GM19455 (cell line): ENCODE data around the gene LRP10.

Source experiments
- ATAC-seq: cut with Tn5 transposase; IDR thresholded peaks from one replicate; pipeline ENCODE4 v1.9.1; 2021; ENCODE audit not compliant: unreplicated experiment

Gene LRP10

DNA sequence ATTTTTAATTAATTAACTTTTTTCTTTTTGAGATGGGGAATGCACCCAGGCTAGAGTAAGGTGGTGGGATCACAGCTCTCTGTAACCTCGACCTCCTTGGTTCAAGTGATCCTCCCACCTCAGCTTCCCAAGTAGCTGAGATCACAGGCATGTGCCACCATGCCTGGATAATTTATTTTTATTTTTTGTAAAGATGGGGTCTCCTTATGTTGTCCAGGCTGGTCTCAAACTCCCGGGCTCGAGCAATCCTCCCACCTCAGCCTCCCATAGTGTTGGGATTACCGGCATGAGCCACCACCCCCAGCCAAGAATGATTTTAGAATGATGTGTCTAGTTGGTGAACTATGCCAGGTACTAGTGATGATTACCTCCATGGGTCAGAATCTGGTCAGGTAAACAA, 6.6 kb upstream of the LRP10 start:
- no peak for ATAC-seq

DNA sequence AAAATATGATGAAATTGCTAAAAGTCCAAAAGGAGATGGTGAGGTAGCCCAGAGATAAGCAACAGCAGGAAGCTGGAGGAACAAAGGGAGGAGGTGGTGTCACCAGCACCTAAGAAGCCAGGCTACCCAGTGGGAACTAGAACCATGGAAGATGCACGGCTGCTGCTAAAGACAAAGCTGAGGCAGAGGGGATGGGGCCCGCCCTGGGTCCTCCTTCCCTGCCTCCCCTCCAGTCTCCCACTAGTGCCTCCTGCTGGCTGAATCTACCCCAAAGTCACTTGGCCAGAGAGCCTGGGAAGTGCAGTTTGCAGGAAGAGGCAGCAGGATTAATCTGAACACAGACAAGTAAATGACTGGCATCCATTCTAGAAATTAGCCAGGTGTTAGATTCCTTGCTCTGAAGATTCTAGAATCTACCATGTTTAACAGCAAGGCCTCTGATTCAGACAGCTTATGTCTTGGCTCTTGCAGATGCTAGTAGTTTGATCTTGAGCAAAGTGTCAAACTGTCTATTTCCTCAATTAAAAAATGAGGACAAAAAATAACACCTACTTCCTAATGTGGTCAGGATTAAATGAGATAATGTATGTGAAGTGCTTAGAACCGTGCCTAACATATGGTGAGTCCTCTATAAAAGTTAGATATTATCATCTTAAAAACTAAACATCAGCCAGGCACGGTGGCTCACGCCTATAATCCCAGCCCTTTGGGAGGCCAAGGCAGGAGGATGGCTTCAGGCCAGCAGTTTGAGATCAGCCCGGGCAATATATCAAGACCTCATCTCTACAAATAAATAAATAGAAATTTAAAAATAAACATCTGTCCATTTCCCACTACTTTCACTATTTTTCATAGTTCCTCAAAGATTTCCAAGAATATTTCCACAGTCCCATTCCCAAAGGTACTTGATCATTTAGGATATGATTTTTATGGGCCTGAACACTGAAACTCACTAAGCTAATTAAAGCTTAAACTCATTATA, 5.8 kb upstream of the LRP10 start:
- no peak for ATAC-seq

DNA sequence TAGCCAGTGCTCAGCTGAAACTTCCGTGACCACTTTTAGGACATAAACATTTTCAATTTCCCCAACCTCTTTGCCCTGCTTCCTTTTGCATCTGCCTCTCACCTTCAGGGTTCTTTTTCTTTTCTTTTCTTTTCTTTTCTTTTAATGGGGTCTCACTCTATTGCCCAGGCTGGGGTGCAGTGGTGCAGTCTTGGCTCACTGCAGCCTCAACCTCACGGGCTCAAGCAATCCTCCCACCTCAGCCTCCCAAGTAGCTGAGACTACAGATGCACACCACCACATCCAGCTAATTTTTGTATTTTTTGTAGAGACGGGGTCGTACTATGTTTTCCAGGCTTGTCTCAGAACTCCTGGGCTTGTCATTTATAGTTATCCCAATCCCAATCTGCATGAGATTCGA, 4.7 kb upstream of the LRP10 start:
- no peak for ATAC-seq

DNA sequence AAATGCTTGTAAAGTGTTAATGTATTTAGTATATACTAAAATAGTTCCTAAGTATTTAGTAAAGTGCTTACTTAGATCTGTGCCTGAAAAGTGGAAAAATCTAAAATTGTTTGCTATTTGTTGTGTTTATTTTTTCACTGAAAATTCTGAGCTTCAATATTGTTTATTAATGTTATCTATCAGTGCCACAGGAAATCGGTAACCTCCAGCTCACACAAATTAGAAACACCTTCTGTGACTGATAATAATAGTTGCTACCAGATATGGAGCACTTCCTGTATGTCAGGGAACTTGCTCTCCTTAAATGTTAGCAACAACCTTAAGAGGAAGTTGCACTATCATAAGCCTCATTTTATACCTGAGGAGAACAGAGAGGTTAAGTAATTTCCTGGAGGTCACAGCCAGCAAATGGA, 723 bp upstream of the LRP10 start:
- ATAC-seq: peak; percentile 37

DNA sequence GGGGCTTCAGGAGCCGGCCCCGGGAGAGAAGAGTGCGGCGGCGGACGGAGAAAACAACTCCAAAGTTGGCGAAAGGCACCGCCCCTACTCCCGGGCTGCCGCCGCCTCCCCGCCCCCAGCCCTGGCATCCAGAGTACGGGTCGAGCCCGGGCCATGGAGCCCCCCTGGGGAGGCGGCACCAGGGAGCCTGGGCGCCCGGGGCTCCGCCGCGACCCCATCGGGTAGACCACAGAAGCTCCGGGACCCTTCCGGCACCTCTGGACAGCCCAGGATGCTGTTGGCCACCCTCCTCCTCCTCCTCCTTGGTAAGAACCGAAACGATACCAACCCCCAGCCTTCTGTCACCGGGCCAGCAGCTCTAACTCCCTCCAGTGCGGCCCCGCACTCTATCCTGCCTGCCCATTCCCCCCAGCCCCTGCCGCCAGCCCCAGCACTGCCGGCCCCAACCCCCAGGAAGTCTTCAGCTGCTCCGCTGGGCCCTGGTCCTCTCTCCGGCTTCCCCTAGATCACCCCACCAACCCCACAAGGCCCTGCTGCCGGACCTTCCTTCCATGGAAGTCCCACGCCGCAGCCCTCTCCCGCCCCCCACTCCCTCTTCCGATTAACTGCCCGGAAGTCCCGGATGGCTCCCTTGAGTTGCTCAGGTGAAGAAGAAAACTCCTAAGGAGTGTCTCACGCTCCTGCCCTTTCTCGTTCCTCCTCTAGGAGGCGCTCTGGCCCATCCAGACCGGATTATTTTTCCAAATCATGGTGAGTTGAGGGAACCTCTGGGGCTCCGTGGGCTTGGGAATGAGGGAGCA, 693 bp downstream of the LRP10 start:
- peak; percentile 19 for ATAC-seq

DNA sequence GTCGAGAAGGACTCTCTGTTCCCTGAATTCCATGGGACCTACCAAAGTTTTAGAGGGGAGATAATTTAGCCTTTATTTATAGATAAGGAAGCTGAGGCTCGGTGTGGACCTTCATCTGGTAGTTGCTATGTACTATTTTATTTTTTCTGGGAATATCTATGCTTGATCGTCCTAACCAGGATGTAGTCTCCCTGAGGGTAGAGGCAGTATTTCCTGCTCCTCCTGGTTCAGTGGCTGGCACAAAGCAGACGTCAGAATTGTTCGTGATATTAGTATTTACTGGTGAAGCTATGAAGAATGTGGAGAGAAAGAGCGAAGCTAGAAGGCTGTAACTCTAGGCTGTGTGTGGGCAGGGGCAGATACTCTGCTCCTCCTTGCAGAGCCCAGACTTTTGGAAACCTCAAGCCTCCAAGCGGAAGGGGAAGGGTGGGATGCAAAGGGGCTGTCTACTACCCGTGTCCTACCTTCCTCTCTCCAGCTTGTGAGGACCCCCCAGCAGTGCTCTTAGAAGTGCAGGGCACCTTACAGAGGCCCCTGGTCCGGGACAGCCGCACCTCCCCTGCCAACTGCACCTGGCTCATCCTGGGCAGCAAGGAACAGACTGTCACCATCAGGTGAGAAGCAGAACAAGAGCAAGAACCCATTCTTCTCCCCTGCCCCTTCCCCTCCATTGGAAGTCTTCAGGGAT, 1.4 kb downstream of the LRP10 start:
- ATAC-seq: no peak

DNA sequence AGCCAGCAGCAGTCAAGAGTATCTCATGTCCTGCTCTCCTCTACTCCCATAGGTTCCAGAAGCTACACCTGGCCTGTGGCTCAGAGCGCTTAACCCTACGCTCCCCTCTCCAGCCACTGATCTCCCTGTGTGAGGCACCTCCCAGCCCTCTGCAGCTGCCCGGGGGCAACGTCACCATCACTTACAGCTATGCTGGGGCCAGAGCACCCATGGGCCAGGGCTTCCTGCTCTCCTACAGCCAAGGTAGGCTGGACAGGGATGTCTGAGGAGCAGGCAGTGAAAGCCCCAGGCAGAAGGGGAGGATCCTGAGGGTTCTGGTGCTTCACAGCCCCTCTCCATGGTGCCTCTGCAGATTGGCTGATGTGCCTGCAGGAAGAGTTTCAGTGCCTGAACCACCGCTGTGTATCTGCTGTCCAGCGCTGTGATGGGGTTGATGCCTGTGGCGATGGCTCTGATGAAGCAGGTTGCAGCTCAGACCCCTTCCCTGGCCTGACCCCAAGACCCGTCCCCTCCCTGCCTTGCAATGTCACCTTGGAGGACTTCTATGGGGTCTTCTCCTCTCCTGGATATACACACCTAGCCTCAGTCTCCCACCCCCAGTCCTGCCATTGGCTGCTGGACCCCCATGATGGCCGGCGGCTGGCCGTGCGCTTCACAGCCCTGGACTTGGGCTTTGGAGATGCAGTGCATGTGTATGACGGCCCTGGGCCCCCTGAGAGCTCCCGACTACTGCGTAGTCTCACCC, 3.6 kb downstream of the LRP10 start:
- no peak for ATAC-seq

DNA sequence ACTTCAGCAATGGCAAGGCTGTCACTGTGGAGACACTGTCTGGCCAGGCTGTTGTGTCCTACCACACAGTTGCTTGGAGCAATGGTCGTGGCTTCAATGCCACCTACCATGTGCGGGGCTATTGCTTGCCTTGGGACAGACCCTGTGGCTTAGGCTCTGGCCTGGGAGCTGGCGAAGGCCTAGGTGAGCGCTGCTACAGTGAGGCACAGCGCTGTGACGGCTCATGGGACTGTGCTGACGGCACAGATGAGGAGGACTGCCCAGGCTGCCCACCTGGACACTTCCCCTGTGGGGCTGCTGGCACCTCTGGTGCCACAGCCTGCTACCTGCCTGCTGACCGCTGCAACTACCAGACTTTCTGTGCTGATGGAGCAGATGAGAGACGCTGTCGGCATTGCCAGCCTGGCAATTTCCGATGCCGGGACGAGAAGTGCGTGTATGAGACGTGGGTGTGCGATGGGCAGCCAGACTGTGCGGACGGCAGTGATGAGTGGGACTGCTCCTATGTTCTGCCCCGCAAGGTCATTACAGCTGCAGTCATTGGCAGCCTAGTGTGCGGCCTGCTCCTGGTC, 4.3 kb downstream of the LRP10 start:
- ATAC-seq: no peak

DNA sequence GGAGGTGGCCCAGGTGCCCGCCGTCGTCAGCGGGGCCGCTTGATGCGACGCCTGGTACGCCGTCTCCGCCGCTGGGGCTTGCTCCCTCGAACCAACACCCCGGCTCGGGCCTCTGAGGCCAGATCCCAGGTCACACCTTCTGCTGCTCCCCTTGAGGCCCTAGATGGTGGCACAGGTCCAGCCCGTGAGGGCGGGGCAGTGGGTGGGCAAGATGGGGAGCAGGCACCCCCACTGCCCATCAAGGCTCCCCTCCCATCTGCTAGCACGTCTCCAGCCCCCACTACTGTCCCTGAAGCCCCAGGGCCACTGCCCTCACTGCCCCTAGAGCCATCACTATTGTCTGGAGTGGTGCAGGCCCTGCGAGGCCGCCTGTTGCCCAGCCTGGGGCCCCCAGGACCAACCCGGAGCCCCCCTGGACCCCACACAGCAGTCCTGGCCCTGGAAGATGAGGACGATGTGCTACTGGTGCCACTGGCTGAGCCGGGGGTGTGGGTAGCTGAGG, 5.5 kb downstream of the LRP10 start:
- no peak for ATAC-seq

DNA sequence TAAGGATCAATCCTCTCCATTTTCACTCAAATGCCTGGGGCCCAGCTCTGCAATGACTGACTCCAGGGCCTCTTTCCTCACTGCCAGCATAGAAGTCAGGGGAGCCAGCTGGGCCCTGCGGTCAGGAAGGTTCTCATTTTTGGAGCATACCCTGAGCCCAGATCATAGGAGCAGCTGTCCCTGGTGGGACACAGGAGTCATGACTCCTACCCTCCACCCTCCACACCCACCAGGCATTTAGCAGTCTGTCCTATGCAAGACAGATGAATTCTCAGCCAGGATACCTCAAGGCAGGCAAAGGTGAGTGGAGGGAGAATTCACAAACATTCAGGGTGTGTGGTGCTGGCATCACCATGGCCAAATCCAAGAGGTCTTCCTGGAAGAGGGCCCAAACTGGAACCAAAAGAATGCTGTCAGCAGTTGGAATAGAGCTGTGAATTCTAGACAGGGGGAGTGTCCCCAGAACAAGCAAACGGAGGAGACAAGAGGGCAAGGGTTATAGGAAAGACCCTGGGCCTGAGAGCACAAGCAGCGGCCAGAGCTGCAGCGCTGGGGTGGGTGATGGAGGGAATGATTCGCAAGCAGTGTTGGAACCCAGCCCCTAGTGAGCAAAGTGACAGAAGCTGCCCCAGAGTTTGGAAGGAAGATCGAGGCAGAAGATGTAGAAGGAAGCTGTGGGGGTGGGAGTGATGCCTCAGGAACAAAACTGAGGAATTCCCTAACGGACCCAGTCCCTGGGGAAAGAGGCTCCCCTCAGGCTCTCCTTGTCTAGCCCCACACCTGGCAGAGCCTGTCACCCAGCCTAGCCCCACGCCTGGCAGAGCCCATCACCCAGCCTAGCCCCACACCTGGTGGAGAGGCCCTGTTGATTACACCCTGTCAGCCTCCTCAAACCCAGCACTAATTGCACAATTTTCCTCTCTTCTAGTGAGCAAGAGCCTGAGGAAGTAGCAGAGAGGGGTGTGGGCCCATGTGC, 7.0 kb downstream of the LRP10 start:
- ATAC-seq: no peak

DNA sequence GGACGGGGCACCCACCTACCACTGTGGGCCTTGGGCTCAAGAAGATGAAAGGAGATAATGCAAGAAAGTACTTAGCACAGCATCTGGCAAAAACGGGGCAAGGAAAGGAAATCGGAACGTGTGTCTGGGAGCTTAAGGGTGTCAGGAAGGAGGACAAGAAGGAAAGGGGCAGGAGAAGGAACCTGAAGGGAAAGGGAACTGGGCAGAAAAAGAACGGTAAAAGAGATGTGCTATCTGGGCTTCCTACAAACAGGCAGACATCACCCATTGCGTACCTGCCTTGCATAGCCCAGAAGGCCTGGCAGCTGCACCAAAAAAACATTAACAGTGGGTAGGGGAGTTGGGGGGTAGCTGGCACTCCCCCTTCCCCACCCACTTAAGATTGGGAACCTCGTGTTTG, 10.5 kb downstream of the LRP10 start:
- ATAC-seq: no peak

DNA sequence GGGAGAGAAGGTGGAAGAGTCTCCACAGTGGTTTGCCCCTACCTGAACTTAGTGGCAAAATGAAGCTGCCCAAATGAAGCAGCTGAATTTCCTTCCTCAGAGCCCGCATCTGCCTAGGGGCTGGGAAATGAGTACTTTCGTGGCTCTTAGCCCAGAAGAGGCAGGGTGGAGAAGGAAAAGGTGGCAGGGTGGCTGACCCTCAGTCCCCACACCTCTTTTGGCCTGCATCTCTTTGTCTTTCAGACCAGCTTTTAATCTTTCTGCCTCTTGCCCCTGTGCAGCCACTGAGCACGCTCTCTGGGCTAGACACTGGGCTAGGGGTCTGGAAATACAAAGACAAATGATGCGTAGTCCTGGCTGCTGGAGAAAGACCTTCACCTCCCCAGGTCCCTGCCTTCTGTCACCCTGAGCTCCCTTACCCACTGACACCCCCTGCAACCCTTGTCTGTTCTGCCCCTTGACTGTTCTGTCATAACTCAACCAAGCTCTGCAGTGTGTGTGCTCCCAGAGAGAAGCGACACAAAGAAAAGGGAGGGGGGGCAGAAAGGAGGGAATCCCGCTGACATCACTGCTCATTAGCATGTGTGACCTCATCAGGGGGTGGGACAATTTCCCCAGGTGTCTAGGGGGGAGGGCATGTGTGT, 11.1 kb downstream of the LRP10 start:
- no peak for ATAC-seq

DNA sequence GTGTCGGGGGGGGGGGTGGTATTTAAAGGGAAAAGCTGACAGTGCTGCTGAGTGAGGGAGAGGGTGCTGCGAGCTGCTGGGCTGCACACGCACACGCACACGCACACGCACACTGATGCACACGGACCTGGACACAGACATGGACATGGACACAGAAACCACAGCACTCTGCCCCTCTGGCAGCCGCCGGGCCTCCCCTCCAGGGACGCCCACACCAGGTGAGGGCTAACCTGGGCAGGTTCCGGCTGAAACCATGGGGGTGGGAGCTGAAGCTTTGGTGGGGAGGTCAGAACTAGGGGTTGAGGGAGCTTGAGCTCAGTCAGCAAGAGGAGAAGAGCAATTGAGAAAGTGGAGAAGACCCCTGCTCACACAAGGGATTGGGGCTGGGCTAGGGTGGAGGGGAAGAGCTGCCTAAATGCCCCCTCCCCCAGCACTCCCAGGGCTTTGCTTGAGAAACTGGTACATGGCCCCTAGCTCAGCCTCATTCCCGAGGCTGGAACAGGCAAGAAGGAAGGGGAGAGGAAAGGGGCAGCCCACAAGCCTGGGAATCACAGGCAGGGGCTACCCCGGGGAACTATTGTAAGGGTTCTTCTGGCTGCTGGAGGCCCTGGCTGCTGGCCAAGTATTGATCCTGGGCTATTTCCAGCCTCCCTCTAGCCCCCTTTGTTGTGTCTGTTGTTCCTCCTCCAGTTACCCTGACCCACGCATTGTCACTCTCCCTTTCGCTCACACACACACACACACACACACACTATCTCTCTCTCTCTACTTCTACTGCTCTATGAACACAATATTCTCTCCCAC, 11.8 kb downstream of the LRP10 start, which contains the start of gene REM2:
Gene REM2, plus strand, starts transcription at position 50 of the 804 bp plus-strand sequence. Its CDS starts 66 bp downstream, at position 116.
- no peak for ATAC-seq

DNA sequence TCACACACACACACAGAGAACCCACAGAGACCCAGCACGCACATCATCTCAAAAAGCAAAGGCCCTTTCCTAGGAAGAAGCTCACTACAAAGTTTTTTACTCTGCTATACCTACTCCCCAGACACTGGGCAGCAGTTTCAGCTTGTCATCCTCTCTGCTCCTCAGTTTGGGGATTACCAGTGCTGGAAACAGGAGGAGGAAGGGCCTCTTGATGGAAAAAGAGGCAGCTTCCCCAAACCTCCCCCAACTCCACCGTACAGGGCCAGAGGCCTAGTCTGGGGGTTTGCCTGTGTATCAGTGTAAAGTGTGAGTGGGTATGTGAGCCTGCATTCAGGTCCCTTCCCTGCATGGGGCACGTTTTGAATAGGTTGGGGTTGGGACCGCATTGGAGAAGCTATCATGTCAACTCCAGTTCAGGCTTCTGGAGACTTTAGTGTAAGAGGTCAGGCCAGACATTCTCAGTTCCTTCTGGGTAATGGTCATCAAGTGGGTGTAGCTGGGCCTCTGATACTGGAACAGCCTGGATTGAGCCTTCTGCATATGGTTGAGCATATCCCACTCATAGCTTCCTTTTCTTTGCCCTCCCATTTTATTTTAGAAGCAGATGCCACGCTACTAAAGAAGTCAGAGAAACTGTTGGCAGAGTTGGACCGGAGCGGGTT, 12.7 kb downstream of the LRP10 start:
- no peak for ATAC-seq

DNA sequence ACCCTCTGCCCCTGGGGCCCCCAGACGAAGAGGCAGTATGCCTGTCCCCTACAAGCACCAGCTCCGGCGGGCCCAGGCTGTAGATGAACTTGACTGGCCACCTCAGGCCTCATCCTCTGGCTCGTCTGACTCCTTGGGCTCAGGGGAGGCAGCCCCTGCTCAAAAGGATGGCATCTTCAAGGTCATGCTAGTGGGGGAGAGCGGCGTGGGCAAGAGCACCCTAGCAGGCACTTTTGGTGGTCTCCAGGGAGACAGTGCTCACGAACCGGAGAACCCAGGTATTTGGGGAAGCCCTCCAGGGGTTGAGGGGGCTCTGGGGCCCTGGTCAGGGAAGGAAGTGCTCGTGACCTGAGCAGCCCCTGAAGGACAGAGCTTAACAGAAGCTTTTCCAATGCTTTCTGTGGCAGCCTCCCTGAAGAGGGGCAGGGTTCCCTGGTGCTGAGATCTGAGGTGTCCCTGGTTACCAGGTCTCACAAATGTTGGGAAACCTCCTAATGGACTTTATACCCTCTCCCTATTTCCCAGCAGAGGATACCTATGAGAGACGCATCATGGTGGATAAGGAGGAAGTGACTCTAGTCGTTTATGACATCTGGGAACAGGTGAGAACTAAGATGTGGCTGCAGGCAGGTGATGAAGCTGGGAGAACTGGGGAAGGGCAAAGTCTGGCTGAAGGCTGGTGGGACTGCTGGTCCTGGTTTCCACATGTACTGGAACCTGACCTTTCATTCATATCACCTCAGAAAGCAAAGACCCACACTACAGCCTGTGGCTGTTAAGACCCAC, 13.4 kb downstream of the LRP10 start:
- ATAC-seq: no peak

DNA sequence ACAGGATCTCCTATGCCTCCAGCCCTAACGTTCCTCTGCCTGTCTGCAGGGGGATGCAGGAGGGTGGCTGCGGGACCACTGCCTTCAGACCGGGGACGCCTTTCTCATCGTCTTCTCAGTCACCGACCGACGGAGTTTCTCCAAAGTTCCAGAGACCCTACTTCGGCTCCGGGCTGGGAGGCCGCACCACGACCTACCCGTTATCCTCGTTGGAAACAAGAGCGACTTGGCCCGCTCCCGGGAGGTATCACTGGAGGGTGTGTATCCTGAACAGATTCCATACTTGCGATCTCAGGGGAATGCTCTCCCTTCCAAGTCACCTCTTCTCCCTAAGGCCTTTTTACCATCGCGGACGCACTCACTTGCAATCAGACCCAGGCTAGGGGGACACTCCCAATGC, 14.4 kb downstream of the LRP10 start:
- no peak for ATAC-seq
